GM12892 (cell line): ENCODE results near the gene NDUFV3.

ENCODE experiments used
- POLR2A ChIP-seq: IDR thresholded peaks from 2 replicates; pipeline ENCODE4 v1.6.1; 2011; ENCODE audit warnings: low read depth, low read length, control low read depth
- TAF1 ChIP-seq: IDR thresholded peaks from 2 replicates; pipeline ENCODE4 v1.6.1; 2011; ENCODE audit warnings: low read depth, mild to moderate bottlenecking, control low read depth, low read length, borderline replicate concordance

DNA sequence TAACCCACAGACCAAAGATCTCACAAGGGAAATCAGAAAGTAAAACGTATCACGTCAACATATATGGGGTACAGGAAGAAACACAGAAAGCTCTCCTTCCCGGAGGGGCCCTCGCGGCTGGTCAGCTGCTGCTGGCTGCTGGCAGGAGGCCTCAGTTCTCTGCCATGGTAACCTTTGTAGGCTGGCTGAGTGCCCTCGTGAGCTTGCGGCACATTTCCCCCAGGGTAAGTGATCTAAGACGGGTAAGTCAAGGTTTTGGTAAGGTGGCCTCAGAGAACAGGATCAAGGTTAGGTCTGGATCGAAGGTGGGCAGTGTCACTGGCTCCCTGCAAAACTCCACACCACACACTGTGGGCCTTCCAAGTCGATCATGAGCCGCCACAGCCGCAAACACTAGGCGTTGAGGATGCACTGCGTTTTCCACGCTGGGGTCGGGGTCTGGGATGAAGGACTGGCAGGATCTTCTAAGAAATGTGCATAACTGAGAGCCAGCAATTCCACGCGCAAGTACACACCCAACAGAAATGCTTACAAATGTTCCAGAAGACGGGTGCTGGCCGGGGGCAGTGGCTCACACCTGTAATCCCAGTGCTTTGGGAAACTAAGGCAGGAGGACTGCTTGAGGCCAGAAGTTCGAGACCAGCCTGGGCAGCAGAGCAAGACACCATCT lies 47.7 kb upstream of the NDUFV3 start:
- TF ChIP-seq POLR2A (no peak), TAF1 (no peak)
